HG02973 (cell line): Measurements from ENCODE around the gene STAT1.
A peak's percentile ranks its signal among the peaks of the same experiment; 100 is the strongest.
"Not testable (repeated sequence)": the region's sequence is repeated elsewhere in the genome, so short reads cannot be mapped to it uniquely, and the experiment has no call there.

ENCODE experiments used
- ATAC-seq: cut with Tn5 transposase; IDR thresholded peaks from one replicate; pipeline ENCODE4 v1.9.1; 2021; ENCODE audit warnings: moderate library complexity; ENCODE audit not compliant: unreplicated experiment

STAT1 gene

DNA sequence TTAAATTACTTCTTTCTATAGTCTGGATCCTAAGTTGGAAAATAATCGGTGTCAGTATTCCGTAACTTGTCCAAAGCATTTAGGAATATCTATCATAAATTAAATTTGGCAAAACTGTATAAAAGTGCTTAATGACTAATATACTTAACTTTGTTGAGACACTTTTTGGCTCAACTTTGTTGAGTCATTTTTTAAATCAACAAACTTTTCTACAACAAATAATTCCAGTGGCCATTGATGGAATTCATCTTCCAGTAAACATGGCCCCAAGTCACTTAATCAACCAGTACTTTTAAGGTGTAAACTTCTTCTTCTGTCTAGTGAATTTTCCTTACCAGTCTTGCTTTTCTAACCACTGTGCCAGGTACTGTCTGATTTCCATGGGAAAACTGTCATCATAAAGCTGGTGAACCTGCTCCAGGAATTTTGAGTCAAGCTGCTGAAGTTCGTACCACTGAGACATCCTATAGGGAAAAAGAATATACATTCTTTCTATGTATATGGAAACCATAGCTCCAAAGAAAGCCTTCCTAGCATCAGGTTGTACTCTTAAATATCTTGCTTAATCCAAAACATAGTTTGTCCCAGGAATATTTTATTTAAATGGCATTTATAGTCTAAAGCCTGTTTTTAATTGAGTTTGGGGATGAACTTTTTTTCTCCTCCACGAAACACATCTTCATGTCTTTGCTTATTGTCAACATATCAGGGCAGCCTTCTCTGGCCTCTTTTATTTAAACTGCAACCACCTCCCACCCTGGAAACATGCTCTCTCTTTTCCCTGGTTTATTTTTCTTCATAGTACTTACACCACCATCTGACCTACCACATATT, 4.2 kb downstream of the STAT1 start:
- ATAC-seq: no peak

- ATAC-seq: no peak
Measured at GRCh38 chr2:191008286-191008685, 5.7 kb downstream of the STAT1 start.

DNA sequence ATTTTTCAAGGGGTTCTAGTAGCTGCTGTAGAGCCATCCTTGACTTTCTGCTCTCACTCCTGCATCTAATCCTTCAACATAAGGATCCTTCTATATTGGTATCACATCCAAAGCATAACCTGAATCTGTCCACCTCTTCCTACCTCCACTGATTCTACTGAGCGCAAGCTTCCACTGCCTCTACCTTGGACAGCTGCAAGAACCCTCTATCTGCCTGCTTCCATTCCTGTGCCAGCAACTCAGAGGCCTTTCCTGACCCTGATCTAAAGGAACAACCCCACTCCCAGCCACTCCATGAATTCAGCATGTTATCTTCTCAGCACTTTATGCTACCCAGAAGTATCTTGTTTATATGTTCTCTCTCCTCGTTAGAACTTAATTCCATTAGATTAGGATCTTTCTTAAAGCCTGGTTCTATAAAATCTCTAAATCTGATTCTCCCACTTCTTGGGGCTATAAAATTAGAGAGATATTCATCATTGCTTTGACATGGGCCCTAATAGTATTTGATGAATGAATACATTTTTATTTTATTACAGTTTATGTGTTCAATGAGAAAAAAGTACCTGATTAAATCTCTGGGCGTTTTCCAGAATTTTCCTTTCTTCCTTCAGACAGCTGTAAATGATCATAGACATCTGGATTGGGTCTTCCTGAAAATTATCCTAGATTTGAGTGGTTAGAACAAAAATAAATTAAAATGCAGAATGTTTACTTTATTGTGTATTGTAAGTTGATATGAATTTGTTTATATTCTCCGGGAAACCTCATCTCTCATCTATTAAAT, 6.8 kb downstream of the STAT1 start:
- no peak for ATAC-seq

- no peak for ATAC-seq
Measured at GRCh38 chr2:191006297-191006696, 7.7 kb downstream of the STAT1 start.

GRCh38 chr2:191003405-191004309, 10.3 kb downstream of the STAT1 start:
- no peak for ATAC-seq

- ATAC-seq: no peak
Measured at GRCh38 chr2:191001624-191002023, 12.3 kb downstream of the STAT1 start.

GRCh38 chr2:191001032-191001431, 12.9 kb downstream of the STAT1 start:
- ATAC-seq: no peak

DNA sequence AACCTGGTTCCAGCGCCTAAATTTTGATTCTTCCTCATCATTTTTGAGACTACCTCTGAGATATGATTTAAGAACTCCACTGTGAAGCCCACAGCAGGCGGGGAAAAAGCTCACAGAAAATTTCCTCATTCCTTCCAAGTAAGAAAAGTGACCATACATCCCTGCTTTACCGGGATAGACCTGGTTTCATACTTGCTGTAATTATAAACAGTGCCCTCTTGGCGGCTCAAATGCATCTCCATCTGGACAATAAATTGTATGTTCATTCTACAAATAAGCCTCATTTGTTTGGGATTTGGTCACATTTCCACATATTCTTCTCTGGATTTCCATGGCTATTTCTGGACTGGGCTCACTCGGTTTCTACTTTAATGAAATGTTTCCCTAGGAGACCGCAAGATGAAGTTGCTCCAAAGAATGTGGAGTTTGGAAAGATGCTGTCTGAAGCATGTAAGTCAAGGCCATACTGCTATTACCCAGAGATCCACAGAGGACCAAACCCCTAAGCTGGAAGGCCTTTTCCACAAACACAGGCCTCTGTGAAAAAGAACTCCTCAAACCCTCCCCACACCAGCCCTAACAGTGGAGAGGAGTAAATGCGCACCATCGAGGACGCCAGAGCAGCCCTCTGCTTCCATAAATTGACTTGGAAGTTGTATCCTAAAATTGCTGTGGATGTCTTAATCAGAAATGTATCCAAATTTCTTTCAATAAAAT, 13.9 kb downstream of the STAT1 start:
- ATAC-seq: no peak

DNA sequence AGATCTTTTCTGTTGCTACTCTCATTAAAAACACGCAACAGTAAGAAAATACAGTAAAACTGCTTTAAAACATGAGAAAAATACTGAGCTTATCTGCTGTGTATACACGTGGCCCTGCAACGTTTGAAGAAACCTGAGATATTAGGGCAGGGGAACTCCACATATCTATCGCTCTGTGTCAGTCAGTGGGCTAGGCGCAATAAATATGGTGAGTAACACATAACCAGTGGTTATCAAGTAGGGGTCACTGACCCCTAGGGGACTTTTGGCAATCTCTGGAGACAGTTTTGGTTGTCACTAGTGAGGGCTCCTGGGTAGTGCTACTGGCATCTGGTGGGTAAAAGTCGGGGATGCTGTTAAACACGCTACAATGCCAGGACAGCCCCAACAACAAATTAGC, 14.9 kb downstream of the STAT1 start:
- no peak for ATAC-seq

- ATAC-seq: no peak
Measured at GRCh38 chr2:190997526-190998113, 16.4 kb downstream of the STAT1 start.

DNA sequence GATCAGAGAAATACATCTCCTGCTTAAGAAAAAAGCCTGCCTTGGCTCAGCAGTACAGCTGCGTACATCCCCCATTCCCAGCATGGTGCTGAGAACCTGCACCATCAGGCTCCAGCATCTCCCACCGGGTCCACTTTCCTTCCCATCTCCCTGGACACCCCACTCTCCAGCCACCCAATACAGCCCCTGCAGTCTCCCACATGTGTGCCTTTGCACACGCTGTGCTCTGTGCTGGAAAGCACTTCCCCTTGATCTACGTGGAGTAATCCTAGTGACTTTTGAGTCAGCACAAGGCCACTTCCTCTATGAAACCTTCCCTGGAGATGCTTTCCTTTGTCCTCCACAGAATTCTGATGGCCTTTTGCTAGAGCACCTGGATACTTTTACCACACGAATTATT, 17.0 kb downstream of the STAT1 start:
- ATAC-seq: no peak

DNA sequence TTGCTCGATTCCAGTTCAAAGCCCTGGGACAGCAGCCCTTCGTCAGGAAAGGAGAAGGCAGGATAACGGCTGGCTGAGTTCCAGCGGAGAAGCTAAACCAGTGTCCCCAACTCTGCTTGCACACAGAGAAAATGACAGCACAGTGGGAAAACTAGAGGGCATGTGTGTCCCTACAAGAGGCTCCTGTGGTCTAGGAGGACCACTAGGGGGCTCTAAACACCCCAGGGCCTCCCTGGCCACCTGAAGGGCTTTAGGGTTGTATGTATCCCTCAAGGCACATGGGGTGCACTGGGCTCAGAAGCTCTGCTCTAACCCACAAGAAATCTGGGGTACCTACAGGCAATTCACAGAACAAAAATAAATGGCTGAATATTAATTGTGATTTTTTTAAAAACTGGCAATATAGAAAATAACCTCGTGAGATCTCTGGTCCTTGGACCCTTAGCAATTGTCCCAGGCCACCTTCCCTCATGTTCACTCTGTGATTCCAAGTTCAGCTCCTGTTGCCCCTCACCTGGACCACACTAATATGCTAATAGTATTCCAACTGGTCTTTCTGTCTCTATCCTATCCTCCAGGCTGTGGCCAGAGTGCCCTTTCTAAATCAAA, 17.5 kb downstream of the STAT1 start:
- ATAC-seq: peak; percentile 50

DNA sequence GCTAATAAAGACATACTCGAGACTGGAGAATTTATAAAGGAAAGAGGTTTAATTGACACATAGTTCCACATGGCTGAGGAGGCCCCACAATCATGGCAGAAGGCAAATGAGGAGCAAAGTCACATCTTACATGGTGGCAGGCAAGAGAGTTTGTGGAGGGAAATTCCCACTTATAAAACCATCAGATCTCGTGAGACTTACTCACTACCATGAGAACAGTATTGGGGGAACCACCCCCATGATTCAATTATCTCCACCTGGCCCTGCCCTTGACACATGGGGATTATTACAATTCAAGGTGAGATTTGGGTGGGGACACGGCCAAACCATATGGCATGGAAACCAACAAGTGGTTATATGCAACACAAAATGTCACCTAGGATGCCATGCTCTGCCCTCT, 18.7 kb downstream of the STAT1 start:
- not testable (repeated sequence) for ATAC-seq

DNA sequence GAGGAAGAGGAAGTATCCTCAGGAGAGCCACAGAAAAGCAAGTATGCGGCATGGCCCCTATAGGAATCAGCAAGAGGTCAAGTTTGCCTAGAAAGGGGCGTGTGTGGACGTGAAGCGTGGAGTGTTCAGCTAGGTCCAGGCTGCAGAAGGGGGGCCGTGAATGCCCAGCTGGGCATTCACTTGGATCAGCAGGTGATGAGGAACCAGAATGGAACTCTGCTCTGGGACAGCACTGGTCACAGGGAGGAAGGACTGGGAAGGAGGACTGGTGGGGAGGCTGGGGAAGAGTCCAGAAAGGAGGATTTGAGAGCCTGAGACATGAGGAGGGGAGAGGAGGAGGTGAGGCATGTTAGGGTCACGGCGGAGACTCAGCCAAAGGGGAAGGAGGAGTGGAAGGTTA, 19.8 kb downstream of the STAT1 start:
- ATAC-seq: no peak

DNA sequence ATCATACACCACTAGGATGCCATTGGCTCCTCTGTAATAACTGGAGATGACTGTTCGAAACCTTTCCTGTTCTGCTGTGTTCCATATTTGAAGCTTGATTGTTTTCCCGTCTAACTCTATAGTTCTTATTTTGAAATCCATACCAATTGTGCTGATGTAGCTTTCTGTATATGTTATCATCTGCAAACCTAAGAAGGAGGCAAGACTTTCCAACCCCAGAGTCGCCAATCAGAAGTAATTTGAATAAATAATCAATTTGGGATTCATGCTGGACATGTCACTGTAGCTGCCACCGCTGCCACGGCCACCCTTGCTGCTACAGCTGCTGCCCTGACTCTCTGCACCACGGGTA, 20.7 kb downstream of the STAT1 start:
- no peak for ATAC-seq

- no peak for ATAC-seq
Measured at GRCh38 chr2:190990132-190990531, 23.8 kb downstream of the STAT1 start.

DNA sequence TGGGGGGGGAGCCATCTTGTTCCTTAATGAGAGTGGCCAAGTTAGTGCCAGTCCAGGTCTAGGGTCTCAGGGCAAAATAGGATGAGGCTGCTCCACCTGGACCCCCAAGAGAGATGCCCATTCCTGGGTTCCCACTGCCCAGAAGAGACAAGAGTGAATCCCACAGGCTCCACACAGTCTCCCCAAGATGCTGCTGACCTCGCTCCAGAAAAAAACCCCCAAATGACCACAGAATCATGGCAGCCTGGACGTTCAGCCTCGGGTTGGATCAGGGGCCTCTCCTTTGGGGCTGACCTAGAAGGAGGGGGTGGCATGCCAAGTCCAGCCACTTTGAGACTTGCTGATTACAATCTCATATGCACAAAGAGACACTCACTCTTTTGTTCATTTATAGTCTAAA, 25.1 kb downstream of the STAT1 start:
- no peak for ATAC-seq

- ATAC-seq: no peak
Measured at GRCh38 chr2:190987938-190988337, 26.0 kb downstream of the STAT1 start.

- ATAC-seq: no peak
Measured at GRCh38 chr2:190987116-190987515, 26.9 kb downstream of the STAT1 start.
